ENCODE measurements around the gene USH2A.

USH2A gene

GRCh38 chr1:215860833-215861232 is 562.4 kb downstream of the USH2A start:
- no peak for TF ChIP-seq CTCF (IDR thresholded peaks at IDR 0.05; ENCODE audit: extremely low read depth, insufficient read depth, missing control alignments)
- in situ Hi-C loops (cut with MboI; ENCODE audit: low pct_unique_long_range_greater_than_20kb, low sequenced_read_pairs, unreplicated experiment), result no loop called here
- no peak for DNase-seq (ENCODE audit: low spot score)

GRCh38 chr1:215857317-215857716 is 565.9 kb downstream of the USH2A start:
- no peak for DNase-seq (ENCODE audit: low spot score)
- TF ChIP-seq CTCF (IDR thresholded peaks at IDR 0.05; ENCODE audit: extremely low read depth, insufficient read depth, missing control alignments), result no peak
- in situ Hi-C loops (cut with MboI; ENCODE audit: low pct_unique_long_range_greater_than_20kb, low sequenced_read_pairs, unreplicated experiment), result no loop called here

GRCh38 chr1:215845234-215845891 is 577.9 kb downstream of the USH2A start:
- in situ Hi-C loops (cut with MboI; ENCODE audit: low pct_unique_long_range_greater_than_20kb, low sequenced_read_pairs, unreplicated experiment), result no loop called here
- TF ChIP-seq CTCF (IDR thresholded peaks at IDR 0.05; ENCODE audit: extremely low read depth, insufficient read depth, missing control alignments), result no peak
- DNase-seq (ENCODE audit: low spot score), result no peak

GRCh38 chr1:215844777-215845176 is 578.5 kb downstream of the USH2A start:
- in situ Hi-C loops (cut with MboI; ENCODE audit: low pct_unique_long_range_greater_than_20kb, low sequenced_read_pairs, unreplicated experiment), result no loop called here
- DNase-seq (ENCODE audit: low spot score), result no peak
- no peak for TF ChIP-seq CTCF (IDR thresholded peaks at IDR 0.05; ENCODE audit: extremely low read depth, insufficient read depth, missing control alignments)

- TF ChIP-seq CTCF (IDR thresholded peaks at IDR 0.05; ENCODE audit: extremely low read depth, insufficient read depth, missing control alignments), result no peak
- in situ Hi-C loops (cut with MboI; ENCODE audit: low pct_unique_long_range_greater_than_20kb, low sequenced_read_pairs, unreplicated experiment), result no loop called here
- DNase-seq (ENCODE audit: low spot score), result no peak
These were observed 579.0 kb downstream of the USH2A start for GRCh38 chr1:215844266-215844665.

GRCh38 chr1:215842905-215843304 is 580.3 kb downstream of the USH2A start:
- in situ Hi-C loops (cut with MboI; ENCODE audit: low pct_unique_long_range_greater_than_20kb, low sequenced_read_pairs, unreplicated experiment), result no loop called here
- TF ChIP-seq CTCF (IDR thresholded peaks at IDR 0.05; ENCODE audit: extremely low read depth, insufficient read depth, missing control alignments), result no peak
- DNase-seq (ENCODE audit: low spot score), result no peak
